SHP77 treated with DMSO at 0.1 percent for 48 hours (cell line): Measurements from ENCODE around the gene ARG2.

Source experiments
- DNase-seq: peaks from one replicate; lab custom pipeline; 2025; lab: John Stamatoyannopoulos, UW

The ARG2 gene

DNA sequence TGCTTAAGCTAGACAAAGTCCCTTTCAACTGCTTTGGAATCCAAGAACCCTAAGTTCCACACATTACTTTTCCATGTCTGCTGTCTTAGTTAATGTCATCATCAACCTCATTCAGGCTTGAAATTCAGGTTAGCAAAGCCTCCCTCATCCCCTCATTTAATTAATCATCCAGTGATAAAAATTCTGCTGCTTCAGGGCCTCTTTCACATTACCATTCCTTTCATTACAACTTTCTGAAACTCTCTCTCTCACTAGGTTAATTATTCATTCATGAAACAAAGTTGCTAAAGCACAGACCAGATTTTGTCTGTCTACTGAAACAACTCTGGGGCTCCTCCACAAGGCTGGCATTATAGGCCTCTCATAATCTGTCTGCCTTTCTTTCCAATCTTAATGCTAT is 64.1 kb downstream of the ARG2 start:
- no peak for DNase-seq

DNA sequence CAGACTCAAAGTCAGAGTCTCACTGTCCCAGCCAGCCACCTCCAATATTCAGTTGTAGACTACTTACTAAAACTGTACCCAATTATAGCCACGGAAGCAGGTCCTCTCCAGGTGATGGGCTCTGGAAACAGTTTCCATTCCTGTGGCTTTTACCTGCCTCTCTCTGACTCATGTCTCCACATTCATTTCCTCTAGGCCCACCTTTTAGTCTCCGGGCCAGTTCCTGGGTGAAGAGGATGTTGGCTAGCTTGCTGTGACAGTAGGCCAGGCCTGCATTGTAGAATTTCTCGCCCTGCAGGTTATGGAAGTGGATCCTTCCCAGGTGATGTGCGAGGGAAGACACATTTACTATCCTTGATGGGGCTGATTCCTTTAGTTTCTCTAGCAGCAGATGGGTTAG is 70.3 kb downstream of the ARG2 start:
- DNase-seq: no peak

DNA sequence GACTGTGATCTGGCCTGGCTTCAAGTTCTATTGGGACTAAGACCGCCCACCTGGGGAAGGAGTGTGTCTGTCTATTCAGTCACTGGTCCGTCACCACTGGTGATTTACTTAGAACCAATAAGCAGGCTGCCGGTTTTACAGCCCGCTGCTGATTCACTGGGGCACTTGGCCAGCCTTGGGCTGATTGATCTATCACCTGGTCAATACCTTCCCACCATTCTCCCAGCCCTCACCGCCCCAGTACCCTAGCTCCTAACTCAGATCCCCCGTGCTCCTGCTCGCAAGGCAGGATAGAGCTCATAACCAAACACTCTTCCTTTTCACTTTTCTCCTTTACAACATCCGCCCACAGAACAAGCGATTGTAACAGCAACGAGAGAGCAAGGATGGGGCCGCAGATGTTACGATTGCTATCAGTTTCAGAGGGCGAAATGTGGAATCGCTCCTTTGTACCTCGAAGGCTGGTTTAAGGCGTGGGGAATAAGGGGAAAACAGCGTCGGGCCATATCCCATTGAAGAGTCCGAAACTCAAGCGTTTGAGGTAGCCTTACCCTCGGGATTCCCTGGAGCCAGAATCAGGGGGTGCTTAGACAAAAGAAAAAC is 75.2 kb downstream of the ARG2 start:
- peak; percentile 78 for DNase-seq

DNA sequence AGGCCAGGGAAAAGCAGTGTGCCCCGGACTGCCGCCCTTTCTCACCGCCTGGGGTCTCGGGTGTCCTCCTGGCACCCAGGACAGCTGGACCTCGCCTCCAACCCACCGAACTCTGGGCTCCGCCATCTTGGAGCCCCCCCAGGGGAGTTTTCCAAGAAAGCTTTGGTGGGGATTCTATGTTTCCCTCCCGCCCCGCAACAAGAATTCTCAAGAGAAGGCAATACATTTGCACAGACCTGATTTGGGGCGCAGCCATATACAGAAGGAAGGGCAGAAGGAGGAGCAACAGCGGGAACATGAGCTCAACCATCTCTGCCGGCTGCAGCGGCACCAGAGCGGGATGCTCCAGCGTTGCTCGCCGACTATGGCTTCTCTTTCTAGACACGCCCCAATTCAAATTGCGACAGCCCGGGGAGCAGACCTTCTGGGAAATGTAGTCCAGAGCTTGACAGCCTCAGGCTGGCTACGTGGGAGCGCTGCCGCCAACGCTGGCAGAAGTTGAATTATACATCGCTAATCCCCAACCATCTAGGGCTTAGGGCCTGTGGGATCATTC is 75.8 kb downstream of the ARG2 start, which contains the start of gene RDH11:
TSS of gene RDH11 (minus strand) at position 371 of the 556 bp plus-strand sequence. CDS start at position 310, 61 bp downstream.
- DNase-seq: peak; percentile 84

DNA sequence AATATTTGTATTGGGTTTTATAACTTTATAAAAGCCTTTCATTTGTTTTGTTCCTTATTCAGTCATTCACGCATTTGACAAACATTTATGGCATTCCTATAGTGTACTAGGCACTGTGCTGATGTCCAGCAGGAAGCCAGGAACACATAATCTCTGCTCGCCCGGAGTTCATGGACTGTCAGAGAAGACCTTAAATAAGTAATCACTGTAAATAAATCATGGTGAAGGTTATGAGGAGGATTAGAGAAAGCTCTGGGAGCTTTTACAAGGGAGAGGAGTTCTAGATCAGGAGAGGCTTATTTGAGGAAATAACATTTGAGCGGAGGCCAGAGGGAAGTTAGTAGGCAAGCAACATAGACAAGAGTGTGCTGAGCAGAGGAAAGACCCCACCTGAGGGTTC is 77.3 kb downstream of the ARG2 start:
- DNase-seq: no peak

DNA sequence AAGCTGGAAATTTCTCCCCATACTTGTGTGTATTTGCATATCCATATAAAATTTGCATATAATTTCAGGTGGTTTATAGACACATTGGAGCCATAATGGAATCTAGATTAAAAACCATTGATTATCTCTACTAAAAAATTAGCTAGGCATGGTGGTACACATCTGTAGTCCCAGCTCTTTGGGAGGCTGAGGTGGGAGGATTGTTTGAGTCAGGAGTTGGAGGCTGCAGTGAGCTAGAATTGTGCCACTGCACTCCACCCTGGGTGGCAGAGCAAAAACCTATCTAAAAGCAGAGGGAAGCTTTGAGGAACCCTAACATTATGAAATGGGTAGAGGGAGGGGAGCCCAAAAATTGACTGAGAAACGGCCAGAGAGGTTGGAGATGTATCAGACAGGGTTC is 78.5 kb downstream of the ARG2 start:
- DNase-seq: no peak
